Upper lobe of left lung (tissue), 6 donors: ENCODE results near the gene GRK3. TPM values are rescaled to one million over a fixed set of nuclear protein-coding genes. Genes with fewer than 3 reads are reported as not detected.

Experiments
- ATAC-seq, 2 donors: fragments of 200-7000 bp; cut with Tn5 transposase; one replicate each; pipeline ENCODE4 v1.9.1; 2022; ENCODE audit warnings: mild to moderate bottlenecking in 2 of 2, moderate library complexity in 2 of 2; ENCODE audit not compliant: low FRiP score in 2 of 2
- DNase-seq, 2 donors: peaks; one replicate each; pipeline ENCODE4 v3.0.0-alpha.2; 2019 to 2020
- H3K27ac ChIP-seq, 4 donors: fragments of 200-600 bp; sonication (generic); one replicate each; pipeline ENCODE4 v1.5.1; 2016 to 2019
- H3K27me3 ChIP-seq, 4 donors: fragments of 200-600 bp; sonication (generic); one replicate each; pipeline ENCODE4 v1.5.1; 2017 to 2019
- H3K36me3 ChIP-seq, 4 donors: fragments of 200-600 bp; sonication (generic); one replicate each; pipeline ENCODE4 v1.5.1; 2016 to 2019
- H3K4me1 ChIP-seq, 4 donors: fragments of 200-600 bp; sonication (generic); one replicate each; pipeline ENCODE4 v1.5.1; 2018 to 2019
- H3K4me3 ChIP-seq, 4 donors: fragments of 200-600 bp; sonication (generic); one replicate each; pipeline ENCODE4 v1.5.1; 2017 to 2019; ENCODE audit warnings: mild to moderate bottlenecking in 2 of 4, moderate library complexity in 1 of 4
- H3K9me3 ChIP-seq, 4 donors: fragments of 200-600 bp; sonication (generic); one replicate each; pipeline ENCODE4 v1.5.1; 2018 to 2019
- CTCF ChIP-seq, 6 experiments: fragments of 450-650 bp in 4 of 6; fragments of 200-600 bp in 2 of 6; sonication (generic) in 2 of 6; IDR thresholded peaks; one replicate each; pipeline ENCODE4 v1.5.1; 2016 to 2019; ENCODE audit warnings: antibody characterized with exemption in 6 of 6
- EP300 ChIP-seq, 4 donors: sonication (generic); formaldehyde crosslinking; IDR thresholded peaks; one replicate each; pipeline ENCODE4 v1.5.1; 2017; ENCODE audit warnings: antibody characterized with exemption in 4 of 4, control low read depth in 2 of 4
- POLR2A ChIP-seq, 4 donors: fragments of 450-650 bp; IDR thresholded peaks; one replicate each; pipeline ENCODE4 v1.5.1; 2016 to 2017; ENCODE audit warnings: antibody characterized with exemption in 4 of 4, mild to moderate bottlenecking in 2 of 4
- POLR2AphosphoS5 ChIP-seq, 2 donors: sonication (generic); formaldehyde crosslinking; IDR thresholded peaks; one replicate each; pipeline ENCODE4 v1.5.1; 2017; ENCODE audit warnings: antibody characterized with exemption in 2 of 2
- WGBS, 2 donors: methylation state at CpG; one replicate each; pipeline ENCODE4 v1.1.5; 2017 to 2018; 5-methylcytosine and 5-hydroxymethylcytosine counted together
- total RNA-seq, 6 donors: library from RNA; depleted of rRNA in 4 of 6; stranded (reverse); fragments of >200 nt in 4 of 6; gene quantifications; one replicate each; pipeline versions ENCODE4 v1.1.0 to v1.2.1, GENCODE V29; 2016 to 2021
- donor health status: DM: no; HTN: no; CAD: no; lungs with moderate emphysema.
- donor health status: DM: no; HTN: yes; CAD: no; lungs with severe emphysema.

The GRK3 gene
- total RNA-seq, 6 donors from 2014 or later: 16.0 to 25.2 (median 21.6) TPM

GRCh38 chr22:25542191-25542590 lies 22.3 kb upstream of the GRK3 start:
- Histone ChIP-seq H3K9me3 (no peaks in the 10 kb centered on the region), H3K27me3 (no peaks in the 10 kb centered on the region), H3K4me3 (no peak overlapping the region), H3K36me3 (no peaks in the 10 kb centered on the region), H3K4me1 (peaks cover 0 to 13% (median 0%) of the 10 kb centered on the region in 4 donors), H3K27ac (no peak overlapping the region)
- no peak for TF ChIP-seq EP300 (IDR thresholded peaks at IDR 0.05)
- TF ChIP-seq CTCF (IDR thresholded peaks at IDR 0.05): no peak
- no peak for TF ChIP-seq POLR2AphosphoS5 (IDR thresholded peaks at IDR 0.05)
- TF ChIP-seq POLR2A (IDR thresholded peaks at IDR 0.05): no peak
- DNase-seq (no peak), ATAC-seq (no peak)
- WGBS, 2 donors: 89 to 100% methylated on average over 1 of the region's 1 CpG

- H3K4me3 ChIP-seq: no peak overlapping the region
- TF ChIP-seq POLR2AphosphoS5 (IDR thresholded peaks at IDR 0.05): no peak
- TF ChIP-seq EP300 (IDR thresholded peaks at IDR 0.05): no peak
- no peak for TF ChIP-seq POLR2A (IDR thresholded peaks at IDR 0.05)
- TF ChIP-seq CTCF (IDR thresholded peaks at IDR 0.05): no peak
- ATAC-seq: no peak
- no peak for DNase-seq
- no peak overlapping the region for H3K27ac ChIP-seq
- no peaks in the 10 kb centered on the region for H3K27me3 ChIP-seq
- H3K4me1 ChIP-seq: peaks cover 0 to 13% (median 0%) of the 10 kb centered on the region in 4 donors
- H3K36me3 ChIP-seq: no peaks in the 10 kb centered on the region
- no peaks in the 10 kb centered on the region for H3K9me3 ChIP-seq
- 83 to 84% methylated on average over 6 of the region's 6 CpGs for WGBS, 2 donors
Measured at GRCh38 chr22:25542720-25543402, 21.6 kb upstream of the GRK3 start.

DNA sequence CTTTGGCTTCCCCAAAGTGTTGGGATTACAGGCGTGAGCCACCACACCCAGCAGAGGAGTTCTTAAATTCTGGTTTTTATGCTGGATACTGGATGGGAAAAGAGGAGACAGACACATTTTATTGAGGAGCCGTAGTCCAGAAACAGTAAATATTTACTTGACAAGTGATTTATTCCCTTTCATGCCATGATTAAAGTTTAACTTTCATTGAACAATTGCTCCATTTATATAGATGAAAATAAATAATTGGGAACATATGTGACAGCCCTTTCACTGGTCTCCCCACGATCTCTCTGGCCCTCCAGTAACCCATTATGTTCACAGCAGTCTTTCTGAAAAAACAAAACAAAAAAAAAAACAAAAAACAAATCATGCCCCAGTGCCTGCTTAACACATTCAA lies 19.3 kb upstream of the GRK3 start:
- H3K27ac ChIP-seq: no peak overlapping the region
- no peaks in the 10 kb centered on the region for H3K36me3 ChIP-seq
- no peaks in the 10 kb centered on the region for H3K9me3 ChIP-seq
- no peaks in the 10 kb centered on the region for H3K27me3 ChIP-seq
- TF ChIP-seq EP300 (IDR thresholded peaks at IDR 0.05) (no peak), POLR2AphosphoS5 (IDR thresholded peaks at IDR 0.05) (no peak), POLR2A (IDR thresholded peaks at IDR 0.05) (no peak), CTCF (IDR thresholded peaks at IDR 0.05) (no peak)
- no peak overlapping the region for H3K4me3 ChIP-seq
- DNase-seq (no peak), ATAC-seq (no peak)
- 51 to 68% methylated on average over 3 of the region's 3 CpGs for WGBS, 2 donors
- peaks cover 0 to 13% (median 0%) of the 10 kb centered on the region in 4 donors for H3K4me1 ChIP-seq

DNA sequence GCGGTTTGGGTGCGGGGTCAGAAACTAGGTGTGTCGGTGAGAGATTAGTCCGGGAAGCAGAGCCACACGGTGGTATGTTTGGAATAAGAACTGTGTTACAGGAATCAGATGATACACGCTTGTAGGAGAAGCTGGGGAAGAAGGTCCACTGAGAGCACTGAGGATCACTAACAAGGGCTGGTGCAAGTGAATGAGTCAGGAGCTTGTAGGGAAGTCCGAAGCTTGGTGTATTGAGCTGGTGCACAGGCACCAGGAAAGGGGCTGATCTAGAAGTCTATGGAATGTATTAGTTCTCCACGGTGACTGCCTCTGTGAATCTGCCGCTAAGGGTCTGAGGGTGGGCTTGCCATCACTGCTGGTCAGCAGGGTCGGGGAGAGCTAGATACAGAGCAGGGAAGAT lies 18.8 kb upstream of the GRK3 start:
- DNase-seq (peak in 1 of 2 donors; percentile 35), ATAC-seq (peak in 1 of 2 donors; percentile 51)
- Histone ChIP-seq H3K9me3 (no peaks in the 10 kb centered on the region), H3K27ac (peak overlapping the region in 1 of 4 donors; percentile 19), H3K27me3 (no peaks in the 10 kb centered on the region), H3K4me1 (peaks cover 0 to 13% (median 0%) of the 10 kb centered on the region in 4 donors), H3K4me3 (no peak overlapping the region), H3K36me3 (no peaks in the 10 kb centered on the region)
- 79 to 88% methylated on average over 10 of the region's 10 CpGs for WGBS, 2 donors
- TF ChIP-seq EP300 (IDR thresholded peaks at IDR 0.05) (no peak), POLR2AphosphoS5 (IDR thresholded peaks at IDR 0.05) (no peak)

DNA sequence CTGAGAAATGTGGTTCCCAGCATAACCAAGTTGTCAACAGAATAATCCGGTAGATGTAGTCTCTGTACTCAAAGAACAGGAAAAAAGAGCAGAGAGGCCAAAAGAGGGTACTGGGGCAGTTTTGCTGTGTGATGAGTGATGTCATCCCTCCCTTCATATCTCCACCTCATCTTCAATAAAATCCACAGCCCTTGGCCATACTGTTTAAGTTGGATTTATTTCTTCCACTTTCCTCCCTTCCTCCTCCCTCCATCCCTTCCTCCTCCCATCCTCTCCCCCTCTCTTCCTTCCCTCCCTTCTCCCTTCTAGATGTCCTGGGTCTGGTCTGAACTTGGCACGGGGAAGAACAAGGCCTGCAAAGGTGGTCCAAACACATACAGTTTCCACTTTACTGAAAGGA lies 18.2 kb upstream of the GRK3 start:
- H3K4me3 ChIP-seq: no peak overlapping the region
- 64 to 77% methylated on average over 2 of the region's 2 CpGs for WGBS, 2 donors
- H3K36me3 ChIP-seq: no peaks in the 10 kb centered on the region
- peaks cover 0 to 13% (median 0%) of the 10 kb centered on the region in 4 donors for H3K4me1 ChIP-seq
- no peak for DNase-seq
- no peaks in the 10 kb centered on the region for H3K9me3 ChIP-seq
- ATAC-seq: no peak
- no peaks in the 10 kb centered on the region for H3K27me3 ChIP-seq
- no peak for TF ChIP-seq POLR2A (IDR thresholded peaks at IDR 0.05)
- TF ChIP-seq POLR2AphosphoS5 (IDR thresholded peaks at IDR 0.05): no peak
- TF ChIP-seq CTCF (IDR thresholded peaks at IDR 0.05): no peak
- TF ChIP-seq EP300 (IDR thresholded peaks at IDR 0.05): no peak
- H3K27ac ChIP-seq: peak overlapping the region in 2 of 4 donors; percentile 16 to 19
